Ishikawa (cell line): Measurements from ENCODE around the gene AKAP8L.

ENCODE experiments used
- CEBPB ChIP-seq: IDR thresholded peaks from 2 replicates; pipeline ENCODE4 v1.6.1; 2012
- CREB1 ChIP-seq: IDR thresholded peaks from 2 replicates; pipeline ENCODE4 v1.6.1; 2012; ENCODE audit warnings: low read depth
- FOXM1 ChIP-seq: IDR thresholded peaks from 2 replicates; pipeline ENCODE4 v1.6.1; 2012; ENCODE audit warnings: low read depth, borderline replicate concordance
- MAX ChIP-seq: IDR thresholded peaks from 2 replicates; pipeline ENCODE4 v1.6.1; 2012
- TAF1 ChIP-seq: IDR thresholded peaks from 2 replicates; pipeline ENCODE4 v1.6.1; 2012; ENCODE audit warnings: low read depth, mild to moderate bottlenecking
- TF ChIP-seq, protein P1 (sequence below): IDR thresholded peaks from 2 replicates; pipeline ENCODE4 v1.6.1; 2012; ENCODE audit warnings: low read depth, mild to moderate bottlenecking

DNA sequence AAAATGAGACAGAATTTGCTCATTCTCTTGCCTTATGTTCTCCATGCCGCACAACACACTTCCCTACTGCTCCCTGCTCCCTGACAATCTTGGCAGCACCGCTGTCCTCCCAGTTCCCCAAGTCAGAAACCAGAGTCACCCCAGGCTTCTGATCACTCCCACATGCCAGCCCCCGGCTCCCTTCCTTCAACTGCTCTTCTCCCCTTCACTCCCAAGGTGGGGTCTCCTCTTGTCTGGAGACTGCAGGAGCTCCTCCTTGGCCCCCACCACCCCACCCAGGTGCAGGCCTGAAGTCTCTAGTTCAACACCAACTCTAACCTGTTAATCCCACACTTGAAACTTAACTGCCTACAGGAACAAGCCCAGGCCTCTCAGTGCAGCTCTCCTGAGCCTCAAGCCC lies 22.4 kb downstream of the AKAP8L start:
- no peak for TF ChIP-seq CEBPB
- TF ChIP-seq MAX: no peak
- no peak for TF ChIP-seq CREB1
- no peak for TF ChIP-seq FOXM1
- no peak for TF ChIP-seq TAF1
- TF ChIP-seq, protein P1, sequence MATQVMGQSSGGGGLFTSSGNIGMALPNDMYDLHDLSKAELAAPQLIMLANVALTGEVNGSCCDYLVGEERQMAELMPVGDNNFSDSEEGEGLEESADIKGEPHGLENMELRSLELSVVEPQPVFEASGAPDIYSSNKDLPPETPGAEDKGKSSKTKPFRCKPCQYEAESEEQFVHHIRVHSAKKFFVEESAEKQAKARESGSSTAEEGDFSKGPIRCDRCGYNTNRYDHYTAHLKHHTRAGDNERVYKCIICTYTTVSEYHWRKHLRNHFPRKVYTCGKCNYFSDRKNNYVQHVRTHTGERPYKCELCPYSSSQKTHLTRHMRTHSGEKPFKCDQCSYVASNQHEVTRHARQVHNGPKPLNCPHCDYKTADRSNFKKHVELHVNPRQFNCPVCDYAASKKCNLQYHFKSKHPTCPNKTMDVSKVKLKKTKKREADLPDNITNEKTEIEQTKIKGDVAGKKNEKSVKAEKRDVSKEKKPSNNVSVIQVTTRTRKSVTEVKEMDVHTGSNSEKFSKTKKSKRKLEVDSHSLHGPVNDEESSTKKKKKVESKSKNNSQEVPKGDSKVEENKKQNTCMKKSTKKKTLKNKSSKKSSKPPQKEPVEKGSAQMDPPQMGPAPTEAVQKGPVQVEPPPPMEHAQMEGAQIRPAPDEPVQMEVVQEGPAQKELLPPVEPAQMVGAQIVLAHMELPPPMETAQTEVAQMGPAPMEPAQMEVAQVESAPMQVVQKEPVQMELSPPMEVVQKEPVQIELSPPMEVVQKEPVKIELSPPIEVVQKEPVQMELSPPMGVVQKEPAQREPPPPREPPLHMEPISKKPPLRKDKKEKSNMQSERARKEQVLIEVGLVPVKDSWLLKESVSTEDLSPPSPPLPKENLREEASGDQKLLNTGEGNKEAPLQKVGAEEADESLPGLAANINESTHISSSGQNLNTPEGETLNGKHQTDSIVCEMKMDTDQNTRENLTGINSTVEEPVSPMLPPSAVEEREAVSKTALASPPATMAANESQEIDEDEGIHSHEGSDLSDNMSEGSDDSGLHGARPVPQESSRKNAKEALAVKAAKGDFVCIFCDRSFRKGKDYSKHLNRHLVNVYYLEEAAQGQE: no peak
